HuH-7.5 (cell line): ENCODE measurements around the gene MOV10L1.
"Not testable (repeated sequence)": the region's sequence is repeated elsewhere in the genome, so short reads cannot be mapped to it uniquely, and the experiment has no call there.

ENCODE experiments used
- DNase-seq: peaks from one replicate; pipeline ENCODE4 v3.0.0; 2011; ENCODE audit warnings: low spot score

The MOV10L1 gene

DNA sequence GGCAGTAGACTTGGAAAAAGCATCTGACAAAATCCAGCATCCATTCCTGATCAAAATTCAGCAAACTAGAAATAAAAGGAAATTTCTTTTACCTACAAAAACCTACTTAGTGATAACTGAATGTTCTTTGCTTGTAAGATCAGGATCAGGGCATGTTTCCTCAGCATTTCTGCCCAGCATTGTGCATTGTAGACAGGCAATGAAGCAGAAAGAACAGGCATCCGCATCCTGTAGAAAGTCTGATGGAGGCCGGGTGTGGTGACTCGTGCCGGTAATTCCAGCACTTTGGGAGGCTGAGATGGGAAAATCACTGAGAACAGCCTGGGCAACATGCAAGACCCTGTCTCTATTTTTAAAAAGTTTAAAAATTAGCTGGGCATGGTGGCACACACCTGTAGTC lies 48.2 kb downstream of the MOV10L1 start:
- DNase-seq, result no peak

DNA sequence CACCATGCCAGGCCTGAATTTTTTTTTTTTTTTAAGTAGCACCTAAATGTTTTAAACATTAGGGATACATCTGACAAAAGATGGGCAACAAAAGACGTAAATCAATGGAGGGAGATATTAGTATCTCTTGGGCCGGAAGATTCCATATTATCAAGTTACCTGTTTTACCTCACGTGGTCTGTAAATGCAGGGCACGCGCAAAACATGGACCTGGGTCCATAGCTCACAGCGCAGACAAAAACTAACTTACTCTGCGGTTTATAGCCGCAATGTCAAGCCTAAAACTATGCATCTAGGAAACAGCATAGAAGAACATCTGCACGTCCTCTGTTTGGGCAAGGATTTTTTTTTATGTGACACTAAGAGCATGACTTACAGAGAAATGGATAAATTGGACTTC lies 49.2 kb downstream of the MOV10L1 start:
- no peak for DNase-seq

- no peak for DNase-seq
These were observed 50.1 kb downstream of the MOV10L1 start for GRCh38 chr22:50139843-50140415.

DNA sequence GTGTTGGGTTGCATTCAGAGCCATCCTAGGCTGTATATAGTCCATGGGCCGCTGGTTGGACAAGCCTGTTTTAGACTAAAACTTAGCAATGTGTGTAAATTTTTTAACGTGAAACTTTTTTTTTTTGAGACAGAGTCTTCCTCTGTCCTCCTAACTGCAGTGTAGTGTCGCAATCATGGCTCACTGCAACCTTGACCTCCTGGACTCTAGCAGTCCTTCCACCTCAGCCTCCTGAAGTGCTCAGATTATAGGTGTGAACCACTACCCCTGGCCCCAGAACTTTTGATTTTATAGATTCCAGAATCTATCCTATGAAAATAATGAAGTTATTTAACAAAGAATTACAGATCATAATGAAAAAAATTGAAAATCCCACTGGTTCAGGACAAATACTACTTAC lies 50.8 kb downstream of the MOV10L1 start:
- DNase-seq, result no peak

- DNase-seq, result no peak
These were observed 51.7 kb downstream of the MOV10L1 start for GRCh38 chr22:50141462-50141861.

GRCh38 chr22:50141891-50142363 lies 52.1 kb downstream of the MOV10L1 start:
- no peak for DNase-seq

DNA sequence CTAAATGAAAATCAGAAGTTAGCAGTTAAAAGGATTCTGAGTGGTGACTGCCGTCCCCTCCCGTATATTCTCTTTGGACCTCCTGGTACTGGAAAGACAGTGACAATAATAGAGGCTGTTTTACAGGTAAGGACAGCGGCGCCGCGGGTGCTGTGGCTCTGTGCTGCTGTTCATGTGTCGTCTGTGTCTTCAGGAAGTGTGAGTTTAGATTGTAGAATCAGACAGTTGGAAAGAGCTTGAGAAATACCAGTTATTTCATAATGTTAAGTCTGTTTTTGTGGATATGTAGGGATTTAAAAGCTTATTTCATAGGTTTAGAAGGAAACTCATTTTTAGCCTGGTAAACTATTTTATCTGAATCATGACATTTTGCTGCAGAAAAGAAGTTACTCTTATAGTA lies 53.3 kb downstream of the MOV10L1 start:
- DNase-seq, result no peak

DNA sequence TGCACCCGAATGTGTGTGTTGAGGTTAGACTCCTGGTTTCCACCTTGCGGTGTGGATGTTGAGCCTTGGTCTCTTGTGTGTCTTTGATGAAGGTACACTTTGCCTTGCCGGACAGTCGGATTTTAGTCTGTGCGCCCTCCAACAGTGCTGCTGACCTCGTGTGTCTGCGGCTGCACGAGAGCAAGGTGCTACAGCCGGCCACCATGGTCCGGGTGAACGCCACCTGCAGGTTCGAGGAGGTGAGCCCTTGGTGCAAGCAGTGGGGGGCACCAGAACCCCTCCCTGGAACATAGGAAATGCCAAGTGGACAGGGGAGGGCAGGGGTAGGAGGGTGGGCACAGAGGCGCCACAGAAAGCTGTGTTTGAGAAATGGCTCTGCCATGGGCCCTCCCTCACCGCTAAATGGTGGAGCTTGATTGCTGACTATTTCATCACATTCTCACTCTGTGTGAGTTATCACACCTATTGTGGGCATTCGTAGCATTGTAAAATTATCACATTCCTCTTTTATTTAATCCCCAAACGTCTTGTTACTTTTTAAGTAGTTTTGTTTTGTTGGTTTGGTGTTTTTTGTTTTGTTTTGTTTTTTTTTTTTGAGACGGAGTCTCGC lies 54.3 kb downstream of the MOV10L1 start:
- no peak for DNase-seq

DNA sequence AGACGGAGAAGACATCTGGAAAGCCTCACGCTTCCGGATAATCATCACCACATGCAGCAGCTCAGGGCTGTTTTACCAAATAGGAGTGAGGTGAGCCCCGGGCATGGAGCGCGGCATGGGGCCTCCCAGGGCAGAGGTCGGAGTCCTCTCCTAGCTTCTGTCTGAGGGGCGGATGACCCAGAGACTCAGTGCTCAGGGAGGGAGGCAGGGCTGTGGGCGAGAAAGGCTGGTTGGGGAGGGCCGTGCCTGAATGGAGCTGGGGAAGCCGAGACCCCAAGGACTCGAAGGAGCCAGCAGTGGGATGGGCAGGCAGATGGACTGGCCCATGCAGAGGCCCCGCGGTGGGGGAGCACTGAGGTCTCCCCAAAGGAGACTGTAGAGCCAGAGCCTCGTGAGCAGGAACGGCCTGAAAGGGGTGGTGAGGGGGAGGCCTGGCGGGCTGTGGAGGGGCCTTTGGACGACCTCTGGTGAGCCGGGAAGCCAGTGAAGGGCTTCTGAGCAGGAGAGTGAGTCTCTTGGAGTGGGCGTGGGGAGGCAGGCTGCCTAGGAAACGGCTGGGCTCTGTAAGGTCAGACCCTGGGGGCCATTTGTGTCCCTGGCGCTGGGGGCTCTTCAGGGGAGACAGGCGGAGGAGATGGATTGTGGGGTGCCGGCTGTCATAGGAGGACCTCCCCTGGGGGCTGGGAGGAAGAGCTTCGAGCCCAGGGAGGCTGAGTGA lies 56.1 kb downstream of the MOV10L1 start:
- DNase-seq, result no peak

- DNase-seq, result peak; percentile 76
These were observed 56.8 kb downstream of the MOV10L1 start for GRCh38 chr22:50146439-50147238.

DNA sequence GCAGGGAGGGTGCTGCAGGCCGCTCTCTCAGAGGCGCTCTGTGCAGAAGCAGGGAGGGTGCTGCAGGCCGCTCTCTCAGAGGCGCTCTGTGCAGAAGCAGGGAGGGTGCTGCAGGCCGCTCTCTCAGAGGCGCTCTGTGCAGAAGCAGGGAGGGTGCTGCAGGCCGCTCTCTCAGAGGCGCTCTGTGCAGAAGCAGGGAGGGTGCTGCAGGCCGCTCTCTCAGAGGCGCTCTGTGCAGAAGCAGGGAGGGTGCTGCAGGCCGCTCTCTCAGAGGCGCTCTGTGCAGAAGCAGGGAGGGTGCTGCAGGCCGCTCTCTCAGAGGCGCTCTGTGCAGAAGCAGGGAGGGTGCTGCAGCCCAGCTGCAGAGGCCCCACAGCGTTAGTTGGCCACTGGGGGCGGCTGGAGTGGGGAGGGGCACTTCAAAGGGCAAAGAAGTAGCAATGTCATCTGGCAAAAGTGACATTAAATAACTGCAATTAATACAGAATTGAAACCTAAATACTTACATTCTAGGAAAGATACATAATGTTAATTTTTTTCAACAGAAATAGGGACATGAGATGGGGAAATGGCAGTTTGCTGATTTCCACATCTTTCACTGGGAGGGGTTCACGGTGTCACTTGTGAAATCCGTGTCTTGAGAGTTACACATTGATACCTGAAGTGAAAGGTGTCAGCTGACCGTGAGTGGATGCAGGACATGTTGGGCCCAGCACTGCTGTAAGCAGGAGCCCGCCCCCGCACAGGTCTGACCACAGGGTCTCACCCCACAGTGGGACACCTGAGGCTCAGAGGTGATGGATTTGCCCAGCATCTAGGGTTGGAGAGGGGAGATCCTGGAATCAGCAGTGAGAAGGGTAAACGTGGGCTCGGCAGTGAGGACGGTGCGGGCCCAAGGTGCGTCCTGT lies 57.7 kb downstream of the MOV10L1 start:
- not testable (repeated sequence) for DNase-seq

GRCh38 chr22:50148166-50148500 lies 58.3 kb downstream of the MOV10L1 start:
- DNase-seq, result no peak

DNA sequence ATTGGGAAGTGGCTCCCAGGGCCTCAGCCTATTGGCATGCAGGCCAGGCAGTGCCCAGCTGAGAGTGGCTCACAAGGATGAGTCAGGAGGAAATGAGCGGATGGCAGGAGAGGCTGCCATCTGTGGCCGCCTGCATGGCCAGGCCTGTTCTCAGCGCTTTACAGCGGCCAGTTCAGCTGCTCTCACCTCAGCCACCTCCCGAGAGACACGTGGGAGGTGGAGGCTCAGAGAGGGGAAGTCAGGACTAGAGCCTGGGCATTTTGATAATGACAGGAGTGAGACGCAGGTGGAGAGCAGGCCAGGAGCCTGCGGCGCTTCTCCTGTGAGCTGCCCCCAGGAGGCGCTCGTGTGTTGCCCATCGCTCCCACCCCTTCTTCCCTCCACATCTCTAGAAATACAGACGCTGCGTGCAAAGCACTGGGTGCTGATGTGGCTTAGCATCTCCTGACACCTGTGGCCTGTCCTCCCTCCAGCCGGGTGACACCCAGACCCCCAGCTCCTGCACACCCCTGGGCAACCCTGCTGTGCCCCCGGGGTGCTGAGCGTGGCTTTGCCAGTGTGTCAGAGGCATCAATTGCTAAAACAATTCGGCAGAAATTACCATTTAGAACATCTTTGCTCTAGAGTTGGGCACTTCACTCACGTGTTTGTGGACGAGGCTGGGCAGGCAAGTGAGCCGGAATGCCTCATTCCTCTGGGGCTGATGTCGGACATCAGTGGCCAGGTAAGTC lies 59.4 kb downstream of the MOV10L1 start:
- peak; percentile 91 for DNase-seq

GRCh38 chr22:50150161-50151129 lies 60.6 kb downstream of the MOV10L1 start:
- DNase-seq, result no peak

DNA sequence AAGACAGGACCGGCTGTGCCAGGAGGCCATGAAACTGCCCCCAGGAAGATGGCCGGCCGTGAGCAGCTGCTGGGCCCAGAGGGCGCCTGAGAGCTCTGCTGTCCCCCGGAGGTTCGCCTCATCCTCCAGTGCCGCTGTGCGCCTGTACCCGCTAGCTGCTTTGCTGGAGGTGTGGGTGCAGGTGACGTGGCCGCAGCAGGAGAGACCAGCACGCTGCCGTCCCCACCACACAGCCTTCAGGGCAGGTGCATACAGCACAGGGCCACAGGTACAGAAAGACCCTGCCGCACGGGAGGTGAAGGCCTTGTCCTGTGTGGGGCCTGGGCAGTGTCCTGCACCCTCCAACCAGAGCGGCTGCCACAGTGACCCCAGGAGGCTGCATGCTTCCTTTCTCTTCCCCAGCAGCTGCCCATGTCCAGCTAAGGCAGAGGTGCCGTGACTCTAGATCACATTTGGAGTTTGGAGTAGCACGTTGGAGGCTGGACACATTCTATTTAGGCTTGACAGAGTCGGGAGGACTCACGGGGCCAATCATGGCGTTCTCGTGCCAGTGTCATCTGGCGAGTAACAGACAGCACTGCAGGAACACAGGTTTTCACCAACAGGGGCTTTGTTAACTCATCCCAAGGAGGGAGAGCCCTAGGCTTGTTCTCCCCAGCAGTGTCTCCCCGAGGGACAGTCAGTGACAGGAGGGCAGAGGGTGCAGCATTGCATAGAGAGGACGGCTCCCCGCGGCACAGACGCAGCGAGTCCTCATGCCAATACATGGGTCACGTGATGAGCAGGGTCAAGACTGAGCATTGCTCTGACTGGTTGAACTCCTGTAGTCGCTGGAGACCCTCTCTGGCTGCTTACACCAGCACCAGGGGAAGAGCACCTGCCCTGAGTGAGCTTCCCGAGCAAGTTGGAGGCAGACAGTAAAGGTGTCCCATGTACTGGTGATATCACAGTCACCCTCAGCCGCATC lies 62.0 kb downstream of the MOV10L1 start:
- no peak for DNase-seq

DNA sequence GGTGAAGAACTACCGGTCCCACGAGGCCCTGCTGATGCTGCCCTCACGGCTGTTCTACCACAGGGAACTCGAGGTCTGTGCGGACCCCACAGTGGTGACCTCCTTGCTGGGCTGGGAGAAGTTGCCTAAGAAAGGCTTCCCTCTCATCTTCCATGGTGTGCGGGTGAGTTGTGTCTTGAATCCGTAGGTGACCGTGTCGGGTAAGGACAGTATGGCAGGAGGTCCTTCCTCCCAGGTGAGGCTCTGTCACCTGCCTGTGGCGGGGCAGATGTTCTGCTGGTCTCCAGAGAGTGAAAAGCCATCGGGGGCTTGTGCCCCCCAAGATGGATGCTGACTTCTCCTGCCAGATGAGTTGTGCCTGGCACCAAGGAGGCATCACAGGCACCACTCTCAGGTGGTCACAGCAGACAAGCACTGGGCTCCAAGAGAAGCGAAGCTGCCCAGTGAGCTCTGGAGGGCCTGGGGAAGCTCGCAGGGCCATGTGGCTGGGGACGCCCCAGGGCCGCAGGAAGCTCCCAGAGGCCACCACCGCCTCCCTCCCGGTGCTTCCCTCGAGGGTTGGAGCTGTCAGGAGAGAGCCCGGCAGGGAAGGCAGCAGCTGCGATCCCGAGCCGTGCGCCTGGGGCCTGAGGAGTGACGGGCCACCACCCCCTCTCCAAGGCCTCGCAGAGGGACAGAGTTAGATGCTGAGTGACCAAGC lies 63.4 kb downstream of the MOV10L1 start:
- DNase-seq, result no peak

DNA sequence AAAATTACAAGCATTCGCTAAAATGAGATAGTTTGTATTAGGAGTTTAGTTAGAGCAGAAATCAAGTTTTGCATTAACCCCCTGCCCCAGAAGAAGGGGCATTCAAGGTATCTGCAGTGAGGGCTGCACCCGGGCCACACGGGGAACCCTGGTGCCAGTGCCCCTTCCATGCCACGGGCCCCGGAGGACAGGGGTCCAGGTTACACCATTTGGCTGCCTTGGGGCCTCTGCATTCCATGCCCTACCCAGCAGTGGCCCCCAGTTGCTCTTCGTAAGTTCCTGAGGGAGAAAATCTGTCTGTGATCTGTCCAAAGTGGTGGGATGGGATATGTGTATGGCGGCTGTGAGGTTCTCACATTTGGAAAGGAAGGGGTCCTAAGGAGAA lies 63.9 kb downstream of the MOV10L1 start:
- no peak for DNase-seq
